ENCODE results near the gene SSBP1.
"Not testable (repeated sequence)": the region's sequence is repeated elsewhere in the genome, so short reads cannot be mapped to it uniquely, and the experiment has no call there.

SSBP1 gene

GRCh38 chr7:141709749-141710148 is 28.4 kb upstream of the SSBP1 start:
- no peak for DNase-seq

- DNase-seq: no peak
These were observed 27.9 kb upstream of the SSBP1 start for GRCh38 chr7:141710301-141710700.

- DNase-seq: no peak
These were observed 25.4 kb upstream of the SSBP1 start for GRCh38 chr7:141712603-141713255.

- DNase-seq: no peak
These were observed 24.3 kb upstream of the SSBP1 start for GRCh38 chr7:141713890-141714289.

GRCh38 chr7:141714571-141714970 is 23.6 kb upstream of the SSBP1 start:
- no peak for DNase-seq

- DNase-seq: no peak
These were observed 23.1 kb upstream of the SSBP1 start for GRCh38 chr7:141715018-141715417.

- DNase-seq: no peak
These were observed 22.1 kb upstream of the SSBP1 start for GRCh38 chr7:141715794-141716689.

- DNase-seq: no peak
These were observed 20.7 kb upstream of the SSBP1 start for GRCh38 chr7:141717450-141717849.

GRCh38 chr7:141722529-141722928 is 15.6 kb upstream of the SSBP1 start:
- DNase-seq: no peak

GRCh38 chr7:141729020-141729419 is 9.1 kb upstream of the SSBP1 start:
- no peak for DNase-seq

- no peak for DNase-seq
These were observed 6.5 kb upstream of the SSBP1 start for GRCh38 chr7:141731476-141732149.

GRCh38 chr7:141737118-141737835 is 881 bp upstream of the SSBP1 start:
- DNase-seq: no peak

- no peak for DNase-seq
These were observed 445 bp downstream of the SSBP1 start for GRCh38 chr7:141738592-141739013.

- no peak for DNase-seq
These were observed 1.1 kb downstream of the SSBP1 start for GRCh38 chr7:141739250-141739649.

- no peak for DNase-seq
These were observed 4.1 kb downstream of the SSBP1 start for GRCh38 chr7:141742229-141742628.

- DNase-seq: no peak
These were observed 6.0 kb downstream of the SSBP1 start for GRCh38 chr7:141744131-141744530.

GRCh38 chr7:141748396-141748795 is 10.2 kb downstream of the SSBP1 start:
- DNase-seq: no peak

GRCh38 chr7:141751904-141752303 is 13.7 kb downstream of the SSBP1 start:
- not testable (repeated sequence) for DNase-seq

- DNase-seq: no peak
These were observed 14.5 kb downstream of the SSBP1 start for GRCh38 chr7:141752634-141753033.

GRCh38 chr7:141754939-141755338 is 16.8 kb downstream of the SSBP1 start:
- DNase-seq: no peak

GRCh38 chr7:141763797-141764196 is 25.6 kb downstream of the SSBP1 start, which contains the start of gene TAS2R3:
Gene TAS2R3 (plus strand): TSS chr7:141764097. CDS start chr7:141764159, 62 bp downstream.
- no peak for DNase-seq

GRCh38 chr7:141770083-141770583 is 32.0 kb downstream of the SSBP1 start:
- not testable (repeated sequence) for DNase-seq

GRCh38 chr7:141776374-141776773 is 38.2 kb downstream of the SSBP1 start, which contains the start of gene TAS2R4:
Gene TAS2R4 (plus strand): TSS chr7:141776674. CDS start chr7:141778489, 1,815 bp downstream.
- DNase-seq: no peak
